Measurements from ENCODE around the gene OSBP2.
"Not testable (repeated sequence)": the region's sequence is repeated elsewhere in the genome, so short reads cannot be mapped to it uniquely, and the experiment has no call there.

The OSBP2 gene

DNA sequence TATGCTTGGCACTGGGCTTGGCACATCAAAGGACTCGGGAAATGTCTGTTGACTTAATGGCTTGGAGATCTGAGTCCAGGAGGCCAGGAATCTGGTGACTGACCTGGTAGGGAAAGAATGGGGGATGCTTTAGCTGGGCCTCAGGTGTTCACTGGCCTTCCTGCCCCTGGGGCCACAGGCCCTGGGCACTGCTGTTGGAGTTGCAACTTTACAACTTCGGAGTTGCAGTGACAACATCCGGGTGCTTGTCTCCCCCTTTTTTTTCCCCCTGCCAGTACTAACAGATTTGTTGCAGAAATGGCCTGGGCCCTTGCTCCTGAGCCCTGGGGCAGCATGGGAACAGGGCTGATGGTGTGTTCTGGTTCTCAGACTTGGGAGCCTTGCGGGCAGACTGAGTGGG lies 23.8 kb downstream of the OSBP2 start:
- DNase-seq (ENCODE audit: insufficient read length, low spot score) (no peak), FAIRE-seq (no peak)
- TF ChIP-seq POLR2A (IDR thresholded peaks at IDR 0.05; ENCODE audit: low read depth, low read length): no peak

- no peak for FAIRE-seq
- TF ChIP-seq POLR2A (IDR thresholded peaks at IDR 0.05; ENCODE audit: low read depth, low read length): no peak
- DNase-seq (ENCODE audit: insufficient read length, low spot score): no peak
Observed at GRCh38 chr22:30718938-30719337, 24.3 kb downstream of the OSBP2 start.

DNA sequence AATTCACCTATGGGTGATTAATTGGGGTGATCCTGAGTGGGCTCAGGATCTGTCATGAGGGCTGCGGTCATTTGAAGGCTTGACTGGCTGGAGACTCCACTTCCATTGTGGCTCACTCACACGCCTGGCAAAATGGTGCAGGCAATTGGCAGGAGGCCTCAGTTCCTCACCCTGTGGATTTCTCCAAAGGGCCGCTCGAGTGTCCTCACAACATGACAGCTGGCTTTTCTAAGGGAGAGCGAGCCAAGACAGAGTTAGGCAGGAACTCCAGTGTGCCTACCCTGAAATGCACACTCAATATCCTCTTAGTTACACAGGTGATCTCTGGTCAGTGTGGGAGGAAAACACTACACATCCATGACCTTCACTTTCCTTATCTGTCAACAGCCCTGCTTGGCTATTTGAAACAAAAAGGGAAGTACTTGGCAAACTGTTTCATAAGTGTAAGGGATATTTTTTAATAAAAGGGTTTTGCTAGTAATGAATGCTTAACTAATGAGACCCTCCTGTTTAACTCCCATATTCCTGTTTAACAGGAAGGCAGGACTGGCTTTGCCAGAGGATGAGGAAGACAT lies 25.7 kb downstream of the OSBP2 start:
- DNase-seq (ENCODE audit: insufficient read length, low spot score): no peak
- TF ChIP-seq POLR2A (IDR thresholded peaks at IDR 0.05; ENCODE audit: low read depth, low read length): no peak
- no peak for FAIRE-seq

- no peak for FAIRE-seq
- no peak for TF ChIP-seq POLR2A (IDR thresholded peaks at IDR 0.05; ENCODE audit: low read depth, low read length)
- no peak for DNase-seq (ENCODE audit: insufficient read length, low spot score)
Observed at GRCh38 chr22:30721741-30722140, 27.1 kb downstream of the OSBP2 start.

GRCh38 chr22:30728826-30729225 lies 34.2 kb downstream of the OSBP2 start:
- no peak for TF ChIP-seq POLR2A (IDR thresholded peaks at IDR 0.05; ENCODE audit: low read depth, low read length)
- no peak for FAIRE-seq
- DNase-seq (ENCODE audit: insufficient read length, low spot score): no peak

GRCh38 chr22:30731658-30732057 lies 37.0 kb downstream of the OSBP2 start:
- no peak for DNase-seq (ENCODE audit: insufficient read length, low spot score)
- TF ChIP-seq POLR2A (IDR thresholded peaks at IDR 0.05; ENCODE audit: low read depth, low read length): no peak
- no peak for FAIRE-seq

DNA sequence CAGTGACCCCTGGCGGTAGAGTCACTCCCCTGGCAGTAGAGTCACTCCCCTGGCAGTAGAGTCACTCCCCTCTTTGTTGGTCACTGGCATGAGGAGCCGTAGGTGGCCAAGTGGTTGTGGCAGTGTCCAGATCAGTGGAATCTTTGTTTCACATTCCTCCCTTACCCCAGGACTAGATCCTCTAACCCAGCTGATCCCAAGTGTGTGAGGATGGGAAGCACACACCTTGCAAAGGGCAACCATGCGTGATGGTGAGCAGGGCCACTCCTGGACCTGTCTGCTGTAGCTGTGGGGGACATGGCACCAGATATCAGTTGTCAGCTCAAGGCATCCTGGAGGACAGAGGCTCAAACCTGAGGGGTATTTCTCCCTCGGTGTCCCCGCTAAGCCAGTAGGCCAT lies 37.8 kb downstream of the OSBP2 start:
- FAIRE-seq (no peak), DNase-seq (ENCODE audit: insufficient read length, low spot score) (no peak)
- TF ChIP-seq POLR2A (IDR thresholded peaks at IDR 0.05; ENCODE audit: low read depth, low read length): no peak

GRCh38 chr22:30733181-30733631 lies 38.5 kb downstream of the OSBP2 start:
- FAIRE-seq (peak; percentile 79), DNase-seq (ENCODE audit: insufficient read length, low spot score) (no peak)
- no peak for TF ChIP-seq POLR2A (IDR thresholded peaks at IDR 0.05; ENCODE audit: low read depth, low read length)

- FAIRE-seq; DNase-seq (ENCODE audit: insufficient read length, low spot score): not testable (repeated sequence)
Observed at GRCh38 chr22:30740007-30740406, 45.3 kb downstream of the OSBP2 start.

DNA sequence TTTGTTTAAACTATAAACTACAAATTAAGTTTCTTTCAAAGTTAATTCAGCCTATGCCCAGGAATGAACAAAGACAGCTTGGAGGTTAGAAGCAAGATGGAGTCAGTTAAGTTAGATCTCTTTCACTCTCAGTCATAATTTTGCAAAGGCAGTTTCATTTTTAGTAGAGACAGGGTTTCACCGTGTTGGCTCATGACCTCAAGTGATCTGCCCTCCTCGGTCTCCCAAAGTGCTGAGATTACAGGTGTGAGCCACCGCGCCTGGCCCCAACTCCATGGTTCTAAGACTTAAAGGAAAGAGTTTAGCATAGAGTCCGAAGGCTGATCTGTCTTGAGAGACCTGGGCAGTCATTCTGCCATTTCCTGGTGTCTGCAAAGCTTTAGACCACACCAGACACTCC lies 45.8 kb downstream of the OSBP2 start:
- not testable (repeated sequence) for DNase-seq (ENCODE audit: insufficient read length, low spot score)

GRCh38 chr22:30742291-30743256 lies 47.9 kb downstream of the OSBP2 start:
- DNase-seq (ENCODE audit: insufficient read length, low spot score) (no peak), FAIRE-seq (no peak)
- TF ChIP-seq POLR2A (IDR thresholded peaks at IDR 0.05; ENCODE audit: low read depth, low read length): no peak

More for the DNA sequence above, 45.8 kb downstream of the OSBP2 start:
- FAIRE-seq: not testable (repeated sequence)

DNA sequence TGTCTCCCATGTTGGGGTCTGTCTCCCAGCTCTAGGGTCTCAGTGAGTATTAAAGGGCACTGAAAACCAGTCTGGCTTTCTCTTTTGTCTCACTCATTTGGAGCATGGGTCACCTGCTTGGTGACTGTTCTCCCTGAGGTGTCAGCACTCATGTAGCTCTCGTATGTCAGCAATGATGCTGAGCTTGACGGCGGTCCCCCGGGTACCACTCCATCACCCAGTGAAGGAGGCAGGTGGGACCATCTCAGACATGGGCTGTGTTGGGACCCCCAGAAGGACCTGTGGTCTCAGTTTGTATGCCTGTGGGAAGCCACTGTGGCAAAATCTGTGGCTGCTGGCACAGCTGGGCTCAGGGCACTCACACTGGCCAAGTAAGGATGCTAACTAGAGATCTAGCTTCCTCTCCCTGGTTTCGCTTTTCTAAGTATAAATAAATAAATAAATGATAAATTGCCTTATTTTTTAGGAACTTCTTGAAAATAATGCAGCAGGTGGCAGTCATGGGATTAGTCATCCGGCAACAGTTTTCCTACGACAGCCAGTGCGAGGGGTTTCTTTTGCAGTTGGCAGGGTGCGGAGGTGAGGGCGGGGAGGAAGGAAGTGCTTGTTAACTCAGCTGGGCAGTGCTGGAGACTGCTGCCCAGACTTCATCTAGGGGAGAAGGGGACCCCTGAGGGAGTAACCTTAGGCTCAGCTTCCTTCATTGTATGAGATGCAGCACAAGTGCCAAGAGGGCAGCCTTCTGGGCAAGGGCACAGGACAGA lies 48.8 kb downstream of the OSBP2 start:
- FAIRE-seq (no peak), DNase-seq (ENCODE audit: insufficient read length, low spot score) (no peak)
- TF ChIP-seq POLR2A (IDR thresholded peaks at IDR 0.05; ENCODE audit: low read depth, low read length): no peak

DNA sequence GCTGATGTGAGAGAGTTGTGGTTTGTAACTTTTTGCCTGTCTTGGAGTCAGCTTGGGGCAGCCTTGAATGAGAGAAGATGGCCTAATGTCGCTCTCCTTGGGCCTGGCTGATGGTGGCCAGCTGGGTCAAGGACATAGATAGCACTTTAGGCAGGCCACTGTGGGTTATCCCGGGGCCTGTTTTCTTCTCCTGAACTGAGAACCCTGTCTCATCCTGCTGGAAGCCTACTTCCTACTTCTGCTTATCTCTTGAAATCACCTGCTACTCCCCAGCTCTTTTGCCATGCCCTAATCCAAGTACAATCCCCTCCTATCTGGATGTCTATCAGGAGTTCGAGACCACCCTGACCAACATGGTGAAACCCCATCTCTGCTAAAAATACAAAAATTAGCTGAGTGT lies 49.5 kb downstream of the OSBP2 start:
- no peak for DNase-seq (ENCODE audit: insufficient read length, low spot score)
- FAIRE-seq: no peak
- no peak for TF ChIP-seq POLR2A (IDR thresholded peaks at IDR 0.05; ENCODE audit: low read depth, low read length)

GRCh38 chr22:30747493-30747892 lies 52.8 kb downstream of the OSBP2 start:
- FAIRE-seq: no peak
- DNase-seq (ENCODE audit: insufficient read length, low spot score): no peak
- TF ChIP-seq POLR2A (IDR thresholded peaks at IDR 0.05; ENCODE audit: low read depth, low read length): no peak
